ENCODE data around the gene CIB1. TPM values are rescaled to one million over a fixed set of nuclear protein-coding genes. Genes with fewer than 3 reads are reported as not detected.

CIB1 gene
- total and polyA plus RNA-seq, 2 of the 8 experiments (the other 6 are each of a cell fraction or from before 2014, with no cell fraction given), result 26.0 to 63.5 TPM

DNA sequence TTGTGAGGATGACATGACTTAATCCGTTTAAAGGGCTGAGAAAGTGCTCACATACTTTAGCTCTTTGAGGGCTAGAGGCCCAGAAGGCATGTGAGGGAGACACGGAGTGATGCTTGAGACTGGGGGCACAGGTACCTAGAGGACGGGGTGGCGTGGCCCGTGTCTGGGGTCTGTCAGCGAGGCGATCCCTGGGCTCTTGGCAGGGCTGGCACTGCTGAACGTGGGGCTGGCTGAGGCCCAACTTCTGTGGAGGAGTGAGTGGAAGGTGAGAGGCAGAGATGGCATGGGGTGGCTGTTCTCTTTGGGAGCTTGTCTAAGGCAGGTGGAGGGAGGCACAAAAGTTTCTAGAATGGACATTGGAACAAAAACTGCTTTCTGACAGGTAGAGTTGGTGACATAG, 23.1 kb downstream of the CIB1 start:
- no peak overlapping the region for H2BK12ac ChIP-seq (ENCODE audit: low read depth, low read length)
- no peak overlapping the region for H3K9ac ChIP-seq (replicated peaks in 1 of 4; ENCODE audit: extremely low read depth in 1 of 4, low read depth in 3 of 4, low read length in 3 of 4)
- no peaks in the 10 kb centered on the region; the same call in 1 of the 2 replicates for H3K23me2 ChIP-seq (ENCODE audit: low read depth, low read length)
- H3K23ac ChIP-seq (ENCODE audit: insufficient read length), result no peak overlapping the region
- 99% methylated on average over 8 of the region's 8 CpGs; no CpG with 5 or more reads in 1 of the 2 experiments for WGBS, 2 experiments (ENCODE audit: extremely low coverage in 1 of 2, insufficient coverage in 1 of 2, insufficient read length in 1 of 2, insufficient replicate concordance in 2 of 2, low coverage in 1 of 2, low lambda C conversion rate in 2 of 2, missing lambda C conversion rate in 1 of 2)
- no peak overlapping the region for H3K4me2 ChIP-seq (ENCODE audit: insufficient read depth in 1 of 2, low read depth in 2 of 2, low read length in 2 of 2)
- peaks cover 0 to 42% of the 10 kb centered on the region in 2 experiments; a peak in 2 of 4 replicates for H3K79me2 ChIP-seq (ENCODE audit: control insufficient read depth in 1 of 2, insufficient read depth in 2 of 2, low read length in 2 of 2)
- ChIA-PET CTCF (ENCODE audit: partially characterized antibody) (interaction anchor here (0.6 to 12.6 kb wide), 3 partner anchors 7 to 64 kb away, joined by 3 to 182 read pairs (median 115); no protein-coding TSS in a partner anchor), POLR2A (ENCODE audit: partially characterized antibody) (interaction anchor here (0.6 to 4.8 kb wide), 3 partner anchors 9 to 70 kb away, joined by 3 to 25 read pairs (median 3); partner anchors contain the start of gene SEMA4B)
- H4K20me1 ChIP-seq (replicated peaks in 1 of 2; ENCODE audit: control insufficient read depth in 1 of 2, insufficient read depth in 2 of 2, low read length in 2 of 2), result peaks cover 7 to 12% of the 10 kb centered on the region in 2 experiments
- no peak overlapping the region for H3K4me3 ChIP-seq (ENCODE audit: extremely low read depth in 1 of 4, insufficient read depth in 2 of 4, low read depth in 3 of 4, low read length in 4 of 4)
- H3K18ac ChIP-seq (ENCODE audit: extremely low read depth, low read length), result no peak overlapping the region
- peaks cover 10% of the 10 kb centered on the region; the same call in 1 of the 2 replicates for H3K79me1 ChIP-seq (ENCODE audit: low read depth, low read length)
- no peak overlapping the region for H4K5ac ChIP-seq (ENCODE audit: insufficient read length, low read depth, low read length)
- peaks cover 0 to 3% (median under 1%) of the 10 kb centered on the region in 4 experiments; a peak in 3 of 7 replicates for H3K4me1 ChIP-seq (replicated peaks in 1 of 4; ENCODE audit: control insufficient read depth in 3 of 4, insufficient read depth in 4 of 4, low read length in 3 of 4)
- no peak overlapping the region for H4K91ac ChIP-seq (replicated peaks; ENCODE audit: insufficient read length, low read length)
- H2AK5ac ChIP-seq (ENCODE audit: low read depth, low read length), result no peak overlapping the region
- H2AFZ ChIP-seq (ENCODE audit: low read length), result no peak overlapping the region
- no peak overlapping the region for H2BK120ac ChIP-seq (replicated peaks; ENCODE audit: low read depth, low read length)
- H3K9me3 ChIP-seq (ENCODE audit: insufficient read depth in 2 of 2, low read depth in 1 of 2, low read length in 1 of 2), result no peaks in the 10 kb centered on the region
- H3K4ac ChIP-seq (replicated peaks; ENCODE audit: insufficient read length, low read depth, low read length), result no peak overlapping the region
- H2BK20ac ChIP-seq (ENCODE audit: low read length), result no peak overlapping the region
- no peak overlapping the region for H2BK15ac ChIP-seq (ENCODE audit: low read length)
- no peak overlapping the region for H4K8ac ChIP-seq (ENCODE audit: extremely low read depth, insufficient read depth, low read length)
- peak overlapping the region; percentile 16; the same call in 1 of the 2 replicates for H2BK5ac ChIP-seq (ENCODE audit: low read depth, low read length)
- H3K36me3 ChIP-seq (ENCODE audit: control insufficient read depth in 2 of 4, insufficient read depth in 4 of 4, low read length in 3 of 4), result peaks cover 0 to 3% (median under 1%) of the 10 kb centered on the region in 4 experiments; a peak in 1 of 8 replicates
- H3K56ac ChIP-seq (replicated peaks; ENCODE audit: insufficient read length, low read depth, low read length), result no peak overlapping the region
- H3K27ac ChIP-seq (ENCODE audit: low read depth, low read length), result no peak overlapping the region
- FAIRE-seq (no peak), DNase-seq (ENCODE audit: low read depth in 1 of 2, low spot score in 2 of 2) (no peak)
- H3K14ac ChIP-seq (ENCODE audit: insufficient read length), result no peak overlapping the region
- H3K27me3 ChIP-seq (replicated peaks in 1 of 4; ENCODE audit: control insufficient read depth in 3 of 4, extremely low read depth in 1 of 4, insufficient read depth in 3 of 4, low read length in 3 of 4), result no peaks in the 10 kb centered on the region
- TF ChIP-seq, protein P1, sequence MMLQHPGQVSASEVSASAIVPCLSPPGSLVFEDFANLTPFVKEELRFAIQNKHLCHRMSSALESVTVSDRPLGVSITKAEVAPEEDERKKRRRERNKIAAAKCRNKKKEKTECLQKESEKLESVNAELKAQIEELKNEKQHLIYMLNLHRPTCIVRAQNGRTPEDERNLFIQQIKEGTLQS (IDR thresholded peaks at IDR 0.05; ENCODE audit: insufficient read depth, low read depth, low read length), result no peak
- TF ChIP-seq GTF2F1 (IDR thresholded peaks at IDR 0.05; ENCODE audit: borderline replicate concordance, low read depth, low read length), result no peak
- TF ChIP-seq SP1 (IDR thresholded peaks at IDR 0.05; ENCODE audit: low read depth, low read length), result no peak
- TF ChIP-seq TAF1 (IDR thresholded peaks at IDR 0.05; ENCODE audit: low read depth, low read length), result no peak
- no peak for TF ChIP-seq NANOG (IDR thresholded peaks at IDR 0.05; ENCODE audit: insufficient read depth, low read depth, low read length, poor library complexity, severe bottlenecking)
- TF ChIP-seq EZH2 (IDR thresholded peaks at IDR 0.05; ENCODE audit: low read depth, low read length, severe bottlenecking), result no peak
- TF ChIP-seq TAF7 (optimal IDR thresholded peaks at IDR 0.05; ENCODE audit: borderline replicate concordance, low read depth, low read length), result no peak
- no peak for TF ChIP-seq EP300 (IDR thresholded peaks at IDR 0.05; ENCODE audit: borderline replicate concordance in 1 of 2, low read depth in 2 of 2, low read length in 2 of 2)
- TF ChIP-seq RFX5 (IDR thresholded peaks at IDR 0.05; ENCODE audit: borderline replicate concordance, low read depth, low read length), result no peak
- TF ChIP-seq, protein P2, sequence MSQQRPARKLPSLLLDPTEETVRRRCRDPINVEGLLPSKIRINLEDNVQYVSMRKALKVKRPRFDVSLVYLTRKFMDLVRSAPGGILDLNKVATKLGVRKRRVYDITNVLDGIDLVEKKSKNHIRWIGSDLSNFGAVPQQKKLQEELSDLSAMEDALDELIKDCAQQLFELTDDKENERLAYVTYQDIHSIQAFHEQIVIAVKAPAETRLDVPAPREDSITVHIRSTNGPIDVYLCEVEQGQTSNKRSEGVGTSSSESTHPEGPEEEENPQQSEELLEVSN (IDR thresholded peaks at IDR 0.05), result no peak
- TF ChIP-seq EGR1 (IDR thresholded peaks at IDR 0.05; ENCODE audit: borderline replicate concordance, low read depth, low read length), result no peak
- no peak for TF ChIP-seq BACH1 (IDR thresholded peaks at IDR 0.05; ENCODE audit: low read length)
